Neural cell (in vitro differentiated cells): ENCODE measurements around the gene ZC3H7A. TPM values are rescaled to one million over a fixed set of nuclear protein-coding genes. Genes with fewer than 3 reads are reported as not detected.

ENCODE experiments used
- H2AFZ ChIP-seq: fragments of 200-600, 300-800 bp; sonication (generic), shearing (Covaris generic); 2 replicates; pipeline ENCODE4 v1.6.0; 2014; ENCODE audit warnings: low read depth, mild to moderate bottlenecking, antibody characterized with exemption, low read length, moderate library complexity
- H3F3A ChIP-seq: fragments of 200-600 bp; shearing (Covaris generic); 2 replicates; pipeline ENCODE4 v1.6.1; 2016; ENCODE audit warnings: mild to moderate bottlenecking, moderate library complexity, mixed read lengths, antibody characterized with exemption, low read length; ENCODE audit not compliant: insufficient read depth, poor library complexity, severe bottlenecking
- H3K27ac ChIP-seq: fragments of 200-600, 300-800 bp; sonication (generic), shearing (Covaris generic); 2 replicates; pipeline ENCODE4 v1.5.1; 2014; ENCODE audit warnings: mild to moderate bottlenecking, low read length, moderate library complexity
- H3K27me3 ChIP-seq: fragments of 300-800, 200-600 bp; sonication (generic), shearing (Covaris generic); 2 replicates; pipeline ENCODE4 v1.6.0; 2014; ENCODE audit warnings: mild to moderate bottlenecking, low read depth, low read length, moderate library complexity; ENCODE audit not compliant: insufficient read depth
- H3K36me3 ChIP-seq: fragments of 300-800, 200-600 bp; sonication (generic), shearing (Covaris generic); 2 replicates; pipeline ENCODE4 v1.5.1; 2014; ENCODE audit warnings: mild to moderate bottlenecking, antibody characterized with exemption, low read length, moderate library complexity; ENCODE audit not compliant: insufficient read depth
- H3K4me2 ChIP-seq: fragments of 300-800, 200-600 bp; sonication (generic), shearing (Covaris generic); 2 replicates; pipeline ENCODE4 v1.6.0; 2014; ENCODE audit warnings: mild to moderate bottlenecking, low read length
- H3K4me3 ChIP-seq: fragments of 300-800, 200-600 bp; sonication (generic), shearing (Covaris generic); 2 replicates; pipeline ENCODE4 v1.5.1; 2014; ENCODE audit warnings: mild to moderate bottlenecking, low read length, moderate library complexity
- H3K79me2 ChIP-seq: fragments of 200-600 bp; shearing (Covaris generic); replicated peaks from 2 replicates; pipeline ENCODE4 v1.6.0; 2014; ENCODE audit warnings: mild to moderate bottlenecking, low read length, moderate library complexity; ENCODE audit not compliant: insufficient read depth
- H3K9ac ChIP-seq: fragments of 300-800, 200-600 bp; sonication (generic), shearing (Covaris generic); 2 replicates; pipeline ENCODE4 v1.6.1; 2016; ENCODE audit warnings: mild to moderate bottlenecking, low read length, mixed read lengths
- H3K9me2 ChIP-seq: fragments of 200-600 bp; shearing (Covaris generic); 2 replicates; pipeline ENCODE4 v1.6.1; 2016; ENCODE audit warnings: mild to moderate bottlenecking, low read length, mixed read lengths; ENCODE audit not compliant: insufficient read depth
- H3K9me3 ChIP-seq: fragments of 200-600, 300-800 bp; sonication (generic), shearing (Covaris generic); 2 replicates; pipeline ENCODE4 v1.6.1; 2016; ENCODE audit warnings: mild to moderate bottlenecking, mixed run types, low read length, moderate library complexity, mixed read lengths
- H4K20me1 ChIP-seq: fragments of 200-600 bp; shearing (Covaris generic); 2 replicates; pipeline ENCODE4 v1.6.1; 2016; ENCODE audit warnings: mild to moderate bottlenecking, mixed run types; ENCODE audit not compliant: insufficient read depth
- CTCF ChIP-seq: fragments of 450-650 bp; IDR thresholded peaks from 2 replicates; pipeline ENCODE4 v1.5.1; 2014; ENCODE audit warnings: antibody characterized with exemption, mild to moderate bottlenecking, moderate library complexity; ENCODE audit not compliant: poor library complexity, severe bottlenecking
- EP300 ChIP-seq: fragments of 450-650 bp; conservative IDR thresholded peaks from 2 replicates; pipeline ENCODE4 v1.6.1; 2014; ENCODE audit warnings: antibody characterized with exemption, mild to moderate bottlenecking, moderate library complexity; ENCODE audit not compliant: poor library complexity, severe bottlenecking
- EZH2 ChIP-seq: fragments of 200-600, 300-800 bp; shearing (Covaris generic), sonication (generic); IDR thresholded peaks from 2 replicates; pipeline ENCODE4 v1.6.1; 2014; ENCODE audit warnings: antibody characterized with exemption, low read length, borderline replicate concordance, mild to moderate bottlenecking; ENCODE audit not compliant: insufficient read depth, poor library complexity, severe bottlenecking
- MXI1 ChIP-seq: fragments of 450-650 bp; conservative IDR thresholded peaks from 2 replicates; pipeline ENCODE4 v1.6.1; 2014; ENCODE audit warnings: antibody characterized with exemption, mild to moderate bottlenecking; ENCODE audit not compliant: poor library complexity, severe bottlenecking
- POLR2AphosphoS5 ChIP-seq: IDR thresholded peaks from 2 replicates; pipeline ENCODE4 v1.6.1; 2012
- RAD21 ChIP-seq: fragments of 450-650 bp; conservative IDR thresholded peaks from 2 replicates; pipeline ENCODE4 v1.6.1; 2014; ENCODE audit warnings: antibody characterized with exemption, mild to moderate bottlenecking, moderate library complexity
- TAF1 ChIP-seq: IDR thresholded peaks from 2 replicates; pipeline ENCODE4 v1.6.1; 2012; ENCODE audit warnings: low read depth
- polyA plus RNA-seq: library from polyadenylated mRNA; depleted of rRNA; stranded (reverse); fragments of >200 nt; gene quantifications from 2 replicates; pipeline ENCODE4 v1.2.3, GENCODE V29; 2014
- TF ChIP-seq, protein P1 (sequence below): IDR thresholded peaks from 2 replicates; pipeline ENCODE4 v1.6.1; 2012; ENCODE audit warnings: borderline replicate concordance

ZC3H7A gene
- polyA plus RNA-seq, 1 donor from 2014 or later: 67.7 TPM

DNA sequence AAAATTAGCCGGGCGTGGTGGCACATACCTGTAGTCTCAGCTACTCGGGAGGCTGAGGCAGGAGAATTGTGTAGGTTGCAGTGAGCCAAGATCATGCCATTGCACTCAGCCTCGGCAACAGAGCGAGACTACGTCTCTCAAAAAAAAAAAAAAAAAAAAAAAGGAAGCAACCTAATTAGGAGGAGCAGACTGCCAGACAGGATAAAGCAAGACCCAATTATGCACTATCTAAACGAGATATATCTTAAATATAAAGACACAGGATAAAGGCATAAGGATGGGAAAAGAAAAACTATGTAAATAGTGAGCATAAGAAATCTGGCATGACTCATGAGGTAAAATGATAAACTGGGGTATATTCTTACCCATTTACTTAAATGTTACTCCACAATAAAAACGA, 59.3 kb downstream of the ZC3H7A start:
- Histone ChIP-seq H3K4me2 (no peak overlapping the region), H3K4me3 (no peak overlapping the region), H3K9me3 (no peaks in the 10 kb centered on the region), H3K79me2 (peaks cover 27% of the 10 kb centered on the region), H3K27me3 (no peaks in the 10 kb centered on the region), H3F3A (no peaks in the 10 kb centered on the region), H4K20me1 (no peaks in the 10 kb centered on the region), H3K36me3 (peaks cover 4% of the 10 kb centered on the region), H3K9ac (no peak overlapping the region), H3K27ac (no peak overlapping the region), H2AFZ (no peak overlapping the region), H3K9me2 (no peaks in the 10 kb centered on the region)
- TF ChIP-seq MXI1 (no peak), TAF1 (no peak)

DNA sequence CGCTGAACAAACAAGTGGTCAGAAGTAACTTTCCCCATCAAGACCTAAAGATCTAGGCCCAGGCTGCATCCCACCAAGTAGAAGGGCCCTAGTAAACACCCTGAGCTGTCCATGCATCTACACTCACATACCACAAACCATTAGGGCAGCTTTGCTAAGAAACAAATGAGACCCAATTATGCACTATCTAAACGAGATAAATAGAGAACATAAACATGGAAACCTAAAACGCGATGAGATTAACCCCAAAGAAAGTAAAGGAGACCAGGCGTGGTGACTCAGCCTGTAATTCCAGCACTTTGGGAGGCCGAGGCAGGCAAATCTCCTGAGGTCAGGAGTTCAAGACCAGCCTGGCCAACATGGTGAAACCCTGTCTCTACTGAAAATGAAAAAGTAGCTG, 60.2 kb downstream of the ZC3H7A start:
- no peak overlapping the region for H3K27ac ChIP-seq
- H3K4me2 ChIP-seq: no peak overlapping the region
- peaks cover 4% of the 10 kb centered on the region for H3K36me3 ChIP-seq
- H3K27me3 ChIP-seq: no peaks in the 10 kb centered on the region
- no peak overlapping the region for H3K9ac ChIP-seq
- H4K20me1 ChIP-seq: no peaks in the 10 kb centered on the region
- H2AFZ ChIP-seq: no peak overlapping the region
- H3K9me3 ChIP-seq: no peaks in the 10 kb centered on the region
- no peaks in the 10 kb centered on the region for H3K9me2 ChIP-seq
- H3K4me3 ChIP-seq: no peak overlapping the region
- no peaks in the 10 kb centered on the region for H3F3A ChIP-seq
- TF ChIP-seq, protein P1, sequence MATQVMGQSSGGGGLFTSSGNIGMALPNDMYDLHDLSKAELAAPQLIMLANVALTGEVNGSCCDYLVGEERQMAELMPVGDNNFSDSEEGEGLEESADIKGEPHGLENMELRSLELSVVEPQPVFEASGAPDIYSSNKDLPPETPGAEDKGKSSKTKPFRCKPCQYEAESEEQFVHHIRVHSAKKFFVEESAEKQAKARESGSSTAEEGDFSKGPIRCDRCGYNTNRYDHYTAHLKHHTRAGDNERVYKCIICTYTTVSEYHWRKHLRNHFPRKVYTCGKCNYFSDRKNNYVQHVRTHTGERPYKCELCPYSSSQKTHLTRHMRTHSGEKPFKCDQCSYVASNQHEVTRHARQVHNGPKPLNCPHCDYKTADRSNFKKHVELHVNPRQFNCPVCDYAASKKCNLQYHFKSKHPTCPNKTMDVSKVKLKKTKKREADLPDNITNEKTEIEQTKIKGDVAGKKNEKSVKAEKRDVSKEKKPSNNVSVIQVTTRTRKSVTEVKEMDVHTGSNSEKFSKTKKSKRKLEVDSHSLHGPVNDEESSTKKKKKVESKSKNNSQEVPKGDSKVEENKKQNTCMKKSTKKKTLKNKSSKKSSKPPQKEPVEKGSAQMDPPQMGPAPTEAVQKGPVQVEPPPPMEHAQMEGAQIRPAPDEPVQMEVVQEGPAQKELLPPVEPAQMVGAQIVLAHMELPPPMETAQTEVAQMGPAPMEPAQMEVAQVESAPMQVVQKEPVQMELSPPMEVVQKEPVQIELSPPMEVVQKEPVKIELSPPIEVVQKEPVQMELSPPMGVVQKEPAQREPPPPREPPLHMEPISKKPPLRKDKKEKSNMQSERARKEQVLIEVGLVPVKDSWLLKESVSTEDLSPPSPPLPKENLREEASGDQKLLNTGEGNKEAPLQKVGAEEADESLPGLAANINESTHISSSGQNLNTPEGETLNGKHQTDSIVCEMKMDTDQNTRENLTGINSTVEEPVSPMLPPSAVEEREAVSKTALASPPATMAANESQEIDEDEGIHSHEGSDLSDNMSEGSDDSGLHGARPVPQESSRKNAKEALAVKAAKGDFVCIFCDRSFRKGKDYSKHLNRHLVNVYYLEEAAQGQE: no peak
- TF ChIP-seq EZH2: no peak
- TF ChIP-seq RAD21: no peak
- no peak for TF ChIP-seq MXI1
- TF ChIP-seq POLR2AphosphoS5: no peak
- no peak for TF ChIP-seq CTCF
- peaks cover 27% of the 10 kb centered on the region for H3K79me2 ChIP-seq

DNA sequence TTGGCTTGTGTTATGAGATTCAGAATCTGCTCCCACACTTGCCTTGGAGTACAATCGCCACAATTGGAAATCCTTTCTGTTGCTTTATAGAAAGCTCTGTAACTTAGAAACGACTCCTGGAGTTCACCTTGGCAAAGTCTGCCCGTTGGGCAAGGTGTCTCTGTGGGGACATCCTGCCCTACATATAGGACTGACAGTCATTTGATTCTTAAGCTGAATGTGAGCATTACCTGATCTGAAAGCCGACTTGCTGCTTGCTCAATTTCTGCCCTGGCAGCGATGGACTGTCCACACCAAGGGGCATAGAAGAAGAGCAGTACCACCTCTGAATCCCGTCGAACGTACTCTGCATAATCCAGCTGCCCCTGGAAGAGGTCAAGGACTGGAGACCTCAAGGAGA, 61.3 kb downstream of the ZC3H7A start:
- no peaks in the 10 kb centered on the region for H3K9me3 ChIP-seq
- no peaks in the 10 kb centered on the region for H3F3A ChIP-seq
- H4K20me1 ChIP-seq: no peaks in the 10 kb centered on the region
- TF ChIP-seq EZH2 (no peak), EP300 (no peak)
- H3K27me3 ChIP-seq: no peaks in the 10 kb centered on the region
- no peaks in the 10 kb centered on the region for H3K9me2 ChIP-seq
- peaks cover 4% of the 10 kb centered on the region for H3K36me3 ChIP-seq
- H3K27ac ChIP-seq: no peak overlapping the region
- H3K4me3 ChIP-seq: no peak overlapping the region
- H3K79me2 ChIP-seq: peaks cover 25% of the 10 kb centered on the region
- no peak overlapping the region for H2AFZ ChIP-seq
- no peak overlapping the region for H3K9ac ChIP-seq
- no peak overlapping the region for H3K4me2 ChIP-seq
